Measurements from ENCODE around the gene FTCDNL1. TPM values are rescaled to one million over a fixed set of nuclear protein-coding genes. Genes with fewer than 3 reads are reported as not detected.

The FTCDNL1 gene
- total RNA-seq, 6 experiments from 2014 or later: 2.7 to 8.7 (median 6.7) TPM

DNA sequence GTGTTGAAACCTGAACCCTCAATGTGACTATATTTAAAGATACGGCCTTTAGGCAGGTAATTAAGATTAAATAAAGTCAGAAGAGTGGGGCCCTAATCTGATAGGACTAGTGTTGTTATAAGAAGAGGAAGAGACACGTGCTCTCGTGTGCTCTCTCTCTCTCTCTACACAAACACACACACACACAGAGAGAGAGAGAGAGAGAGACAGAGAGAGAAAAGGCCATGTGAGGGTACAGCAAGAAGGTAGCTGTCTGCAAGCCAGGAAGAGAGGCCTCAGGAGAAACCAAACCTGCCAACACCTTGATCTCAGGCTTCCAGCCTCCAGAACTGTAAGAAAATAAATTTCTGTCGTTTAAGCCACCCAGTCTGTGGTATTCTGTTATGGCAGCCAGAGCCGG, 106.7 kb downstream of the FTCDNL1 start:
- ATAC-seq (no peak), DNase-seq (no peak)
- no peaks in the 10 kb centered on the region for H3K27me3 ChIP-seq
- H3K36me3 ChIP-seq: no peaks in the 10 kb centered on the region
- no peak overlapping the region for H3K4me3 ChIP-seq
- H3K27ac ChIP-seq: no peak overlapping the region
- H3K9me3 ChIP-seq: no peaks in the 10 kb centered on the region
- intact Hi-C loops (cut with DNase I): loop anchor here in 1 of 2 donors (5.0 kb wide), 1 partner anchor 37 kb away; no protein-coding TSS in a partner anchor
- WGBS (ENCODE audit: insufficient coverage, low coverage, low lambda C conversion rate, missing lambda C conversion rate): 61% methylated on average over 5 of the region's 5 CpGs
- H3K4me1 ChIP-seq: peaks cover 0 to 7% (median 3%) of the 10 kb centered on the region in 4 donors
- TF ChIP-seq CTCF (IDR thresholded peaks at IDR 0.05) (no peak), POLR2A (IDR thresholded peaks at IDR 0.05) (no peak)

- Histone ChIP-seq H3K4me3 (no peak overlapping the region), H3K4me1 (peaks cover 0 to 13% (median 7%) of the 10 kb centered on the region in 4 donors), H3K27me3 (no peaks in the 10 kb centered on the region), H3K36me3 (no peaks in the 10 kb centered on the region), H3K27ac (no peak overlapping the region), H3K9me3 (no peaks in the 10 kb centered on the region)
- intact Hi-C loops (cut with DNase I): loop anchor here in 1 of 2 donors (5.0 kb wide), 1 partner anchor 36 kb away; no protein-coding TSS in a partner anchor
- WGBS (ENCODE audit: insufficient coverage, low coverage, low lambda C conversion rate, missing lambda C conversion rate): 47% methylated on average over 2 of the region's 5 CpGs
- DNase-seq (no peak), ATAC-seq (no peak)
- TF ChIP-seq POLR2A (IDR thresholded peaks at IDR 0.05): no peak
- no peak for TF ChIP-seq CTCF (IDR thresholded peaks at IDR 0.05)
Observed at GRCh38 chr2:199743415-199744120, 107.4 kb downstream of the FTCDNL1 start.

- H3K36me3 ChIP-seq: no peaks in the 10 kb centered on the region
- intact Hi-C loops (cut with DNase I): loop anchor here in 1 of 2 donors (5.0 kb wide), 1 partner anchor 36 kb away; no protein-coding TSS in a partner anchor
- no peaks in the 10 kb centered on the region for H3K9me3 ChIP-seq
- H3K4me1 ChIP-seq: peaks cover 0 to 19% (median 7%) of the 10 kb centered on the region in 4 donors
- no peak overlapping the region for H3K4me3 ChIP-seq
- DNase-seq: no peak
- no peaks in the 10 kb centered on the region for H3K27me3 ChIP-seq
- H3K27ac ChIP-seq: no peak overlapping the region
- no peak for ATAC-seq
- 81% methylated on average over 2 of the region's 2 CpGs for WGBS (ENCODE audit: insufficient coverage, low coverage, low lambda C conversion rate, missing lambda C conversion rate)
- TF ChIP-seq POLR2A (IDR thresholded peaks at IDR 0.05) (no peak), CTCF (IDR thresholded peaks at IDR 0.05) (no peak)
Observed at GRCh38 chr2:199742884-199743283, 108.1 kb downstream of the FTCDNL1 start.

GRCh38 chr2:199740111-199740428, 110.9 kb downstream of the FTCDNL1 start:
- Histone ChIP-seq H3K27ac (no peak overlapping the region), H3K36me3 (no peaks in the 10 kb centered on the region), H3K27me3 (no peaks in the 10 kb centered on the region), H3K4me3 (no peak overlapping the region), H3K4me1 (peaks cover 0 to 32% (median 7%) of the 10 kb centered on the region in 4 donors), H3K9me3 (no peaks in the 10 kb centered on the region)
- 13% methylated on average over 4 of the region's 5 CpGs for WGBS (ENCODE audit: insufficient coverage, low coverage, low lambda C conversion rate, missing lambda C conversion rate)
- ATAC-seq (no peak), DNase-seq (no peak)
- intact Hi-C loops (cut with DNase I): loop anchor here in 1 of 2 donors (5.0 kb wide), 1 partner anchor 33 kb away; no protein-coding TSS in a partner anchor
- TF ChIP-seq POLR2A (IDR thresholded peaks at IDR 0.05) (no peak), CTCF (IDR thresholded peaks at IDR 0.05) (peak in 1 of 4 donors; percentile 3)
